SH-SY5Y (cell line): Measurements from ENCODE around the gene ZNF317.

Source experiments
- GATA2 ChIP-seq: IDR thresholded peaks from 2 replicates; pipeline ENCODE4 v1.6.1; 2011; ENCODE audit warnings: mild to moderate bottlenecking, low read depth, low read length
- GATA3 ChIP-seq: IDR thresholded peaks from 2 replicates; pipeline ENCODE4 v1.6.1; 2011; ENCODE audit warnings: low read depth, mild to moderate bottlenecking, low read length, moderate library complexity

- no peak for TF ChIP-seq GATA2
- TF ChIP-seq GATA3, result no peak
These were observed 8.5 kb downstream of the ZNF317 start for GRCh38 chr19:9148697-9149096.
